Ovary (tissue), 9 donors: ENCODE results near the gene DUSP9. TPM values are rescaled to one million over a fixed set of nuclear protein-coding genes. Genes with fewer than 3 reads are reported as not detected.
"Not testable (repeated sequence)": the region's sequence is repeated elsewhere in the genome, so short reads cannot be mapped to it uniquely, and the experiment has no call there.

Experiments
- DNase-seq, 5 donors: peaks; one replicate each; pipeline ENCODE4 v3.0.0-alpha.2; 2019 to 2020
- H3K27ac ChIP-seq, 2 donors: fragments of 200-600 bp; one replicate each; pipeline versions ENCODE4 v1.5.1 to v1.8.0; 2019 to 2022
- H3K27me3 ChIP-seq: fragments of 200-600 bp; one replicate; pipeline ENCODE4 v1.8.0; 2022
- H3K36me3 ChIP-seq: fragments of 200-600 bp; sonication (generic); one replicate; pipeline ENCODE4 v1.5.1; 2019
- H3K4me1 ChIP-seq: one replicate; pipeline ENCODE4 v1.8.1; 2013; ENCODE audit warnings: mild to moderate bottlenecking, moderate library complexity; ENCODE audit not compliant: insufficient read depth
- H3K4me3 ChIP-seq: fragments of 200-600 bp; sonication (generic); one replicate; pipeline ENCODE4 v1.5.1; 2017
- H3K9me3 ChIP-seq, 2 donors: fragments of 200-600 bp in 1 of 2; sonication (generic) in 1 of 2; one replicate each; pipeline versions ENCODE4 v1.5.1 to v1.8.1; 2013 to 2019; ENCODE audit warnings: mild to moderate bottlenecking in 1 of 2, moderate library complexity in 1 of 2
- CTCF ChIP-seq, 3 donors: fragments of 450-650 bp in 2 of 3; fragments of 200-600 bp in 1 of 3; IDR thresholded peaks; one replicate each; pipeline versions ENCODE4 v1.5.1 to v1.8.0; 2016 to 2022; ENCODE audit warnings: antibody characterized with exemption in 3 of 3, mild to moderate bottlenecking in 1 of 3
- EP300 ChIP-seq: sonication (generic); formaldehyde crosslinking; IDR thresholded peaks from one replicate; pipeline ENCODE4 v1.6.1; 2017; ENCODE audit warnings: antibody characterized with exemption
- POLR2A ChIP-seq: fragments of 450-650 bp; IDR thresholded peaks from one replicate; pipeline ENCODE4 v1.6.1; 2017; ENCODE audit warnings: antibody characterized with exemption, mild to moderate bottlenecking, moderate library complexity
- WGBS, 3 donors: extraction: QIAGEN DNeasy Blood & Tissue Kit in 1 of 3; methylation state at CpG; one replicate each; pipeline versions ENCODE4 v1.1.5 to v1.1.7; 2013 to 2017; 5-methylcytosine and 5-hydroxymethylcytosine counted together
- intact Hi-C, 4 donors: fragments of 100-400 bp; cut with DNase I; formaldehyde crosslinking; loops; one replicate each; pipeline versions ENCODE4 v1.11.0 to v1.15.1; 2022 to 2023
- polyA plus RNA-seq, 2 donors: library from polyadenylated mRNA; stranded (reverse); fragments of 200-250 nt in 1 of 2; fragments of 350-450 nt in 1 of 2; fragmentation: Illumina TruSeq in 1 of 2; extraction: RNeasy Lipid Tissue Mini Kit (QIAGEN cat#74804) in 1 of 2; gene quantifications; one replicate each; pipeline ENCODE4 v1.2.3, GENCODE V29; 2013 to 2014
- total RNA-seq, 7 donors: library from RNA; depleted of rRNA in 2 of 7; stranded (reverse); fragments of >200 nt in 2 of 7; fragmentation: NEBNext Ultra II Directional in 3 of 7; extraction: Animal tissue kit (Norgen Biotek cat#: 25700) in 3 of 7; gene quantifications; one replicate each; pipeline versions ENCODE4 v1.1.0 to v1.2.4, GENCODE V29; 2016 to 2023
- donor health status: DM: no; HTN: no; CAD: no; lungs with moderate emphysema.
- donor health status: DM: no; HTN: no; CAD: no.
- donor health status: Bipolar disorder and iron deficiency.
- donor health status: DM: yes; HTN: yes; CAD: no.
- donor health status: DM: no; HTN: no; CAD: no.
- donor health status: DM: yes; HTN: yes; CAD: no.

The DUSP9 gene
- total and polyA plus RNA-seq, 9 donors, result 0.12 to 3.7 (median 0.65) TPM; not detected in 1

- no peak for TF ChIP-seq POLR2A
- TF ChIP-seq EP300, result no peak
- TF ChIP-seq CTCF (IDR thresholded peaks at IDR 0.05), result no peak
- H3K36me3 ChIP-seq, result no peaks in the 10 kb centered on the region
- DNase-seq, result peak in 2 of 5 donors; percentile 39 to 50
- 44 to 66% (median 56%) methylated on average over 49 to 53 of the region's 53 CpGs for WGBS, 3 donors
- H3K9me3 ChIP-seq, result no peaks in the 10 kb centered on the region
- H3K27ac ChIP-seq, result no peak overlapping the region
- intact Hi-C loops, result no loop called here
- no peaks in the 10 kb centered on the region for H3K4me1 ChIP-seq
- no peaks in the 10 kb centered on the region for H3K27me3 ChIP-seq
- no peak overlapping the region for H3K4me3 ChIP-seq
These were observed 25.8 kb downstream of the DUSP9 start for GRCh38 chrX:153672531-153673427.

GRCh38 chrX:153673428-153674218 is 26.6 kb downstream of the DUSP9 start, which contains the start of gene PNCK:
Gene PNCK (minus strand): TSS chrX:153673813. CDS start chrX:153673076, 737 bp downstream.
- Histone ChIP-seq H3K4me3 (no peak within 1 kb of the TSS), H3K27me3 (no peaks in the 10 kb centered on the region), H3K4me1 (no peaks in the 10 kb centered on the region), H3K9me3 (no peaks in the 10 kb centered on the region), H3K36me3 (no peaks in the 10 kb centered on the region), H3K27ac (no peak within 1 kb of the TSS)
- intact Hi-C loops, result no loop called here
- TF ChIP-seq EP300 (no peak), POLR2A (no peak), CTCF (IDR thresholded peaks at IDR 0.05) (no peak)
- no peak for DNase-seq
- WGBS, 3 donors, result 38 to 52% (median 39%) methylated on average over 60 to 98 of the region's 98 CpGs

- intact Hi-C loops, result no loop called here
- TF ChIP-seq EP300 (no peak), POLR2A (no peak), CTCF (IDR thresholded peaks at IDR 0.05) (no peak)
- DNase-seq, result no peak
- WGBS, 3 donors, result 78 to 84% (median 80%) methylated on average over 27 of the region's 27 CpGs
- Histone ChIP-seq H3K4me3 (no peak overlapping the region), H3K36me3 (no peaks in the 10 kb centered on the region), H3K9me3 (no peaks in the 10 kb centered on the region), H3K4me1 (no peaks in the 10 kb centered on the region), H3K27me3 (no peaks in the 10 kb centered on the region), H3K27ac (no peak overlapping the region)
These were observed 27.3 kb downstream of the DUSP9 start for GRCh38 chrX:153674219-153674851.

- TF ChIP-seq POLR2A, result no peak
- TF ChIP-seq EP300, result no peak
- TF ChIP-seq CTCF (IDR thresholded peaks at IDR 0.05), result no peak
- Histone ChIP-seq H3K9me3 (no peaks in the 10 kb centered on the region), H3K27me3 (no peaks in the 10 kb centered on the region), H3K27ac (no peak overlapping the region), H3K36me3 (no peaks in the 10 kb centered on the region), H3K4me3 (no peak overlapping the region), H3K4me1 (no peaks in the 10 kb centered on the region)
- intact Hi-C loops, result no loop called here
- 72 to 76% (median 75%) methylated on average over 12 of the region's 12 CpGs for WGBS, 3 donors
- peak in 1 of 5 donors; percentile 0 for DNase-seq
These were observed 34.2 kb downstream of the DUSP9 start for GRCh38 chrX:153681175-153681574.

- H3K27me3 ChIP-seq, H3K36me3 ChIP-seq, intact Hi-C loops, H3K4me1 ChIP-seq, H3K4me3 ChIP-seq, H3K9me3 ChIP-seq, H3K27ac ChIP-seq: not testable (repeated sequence)
- 93 to 98% (median 95%) methylated on average over 8 of the region's 8 CpGs for WGBS, 3 donors
- peak in 2 of 5 donors; percentile 1 to 9 for DNase-seq
These were observed 36.5 kb downstream of the DUSP9 start for GRCh38 chrX:153683486-153683885.
